K562 (cell line): ENCODE results near the gene PRDX2. TPM values are rescaled to one million over a fixed set of nuclear protein-coding genes. Genes with fewer than 3 reads are reported as not detected.
A peak's percentile ranks its signal among the peaks of the same experiment; 100 is the strongest.

Experiments
- CCNT2 ChIP-seq: IDR thresholded peaks from 2 replicates; pipeline ENCODE4 v1.6.1; 2011; ENCODE audit warnings: borderline replicate concordance, low read depth, mild to moderate bottlenecking, moderate library complexity, mixed read lengths, low read length; ENCODE audit not compliant: insufficient read length; ENCODE audit errors: extremely low read depth
- CTBP1 ChIP-seq: fragments of 450-650 bp; IDR thresholded peaks from 2 replicates; pipeline ENCODE4 v1.6.1; 2016; ENCODE audit warnings: borderline replicate concordance
- CTCFL ChIP-seq: IDR thresholded peaks from 2 replicates; pipeline ENCODE4 v1.6.1; 2011; ENCODE audit warnings: borderline replicate concordance, low read depth, mild to moderate bottlenecking, moderate library complexity, low read length; ENCODE audit not compliant: insufficient read depth, poor library complexity, severe bottlenecking
- DACH1 ChIP-seq: fragments of 450-650 bp; IDR thresholded peaks from 2 replicates; pipeline ENCODE4 v1.6.1; 2018; ENCODE audit not compliant: partially characterized antibody
- ELF1 ChIP-seq: fragments of 200-800 bp; sonication (Bioruptor generic); IDR thresholded peaks from 2 replicates; pipeline ENCODE4 v1.6.1; 2016; ENCODE audit warnings: missing genetic modification characterization, missing compliant biosample characterization
- ETS1 ChIP-seq: conservative IDR thresholded peaks from 2 replicates; pipeline ENCODE4 v1.6.1; 2011; ENCODE audit warnings: low read depth, mild to moderate bottlenecking, low read length; ENCODE audit not compliant: control insufficient read depth
- ETV5 ChIP-seq: sonication (generic); formaldehyde crosslinking; IDR thresholded peaks from 2 replicates; pipeline ENCODE4 v1.4.0; 2020; ENCODE audit warnings: low read depth, mild to moderate bottlenecking, missing genetic modification reagents
- REST ChIP-seq, 2 experiments: fragments of 450-650 bp; formaldehyde crosslinking in 1 of 2; IDR thresholded peaks; 2 replicates each; pipeline versions ENCODE4 v1.4.0 to v1.6.1; 2014 to 2020; ENCODE audit warnings: mild to moderate bottlenecking in 2 of 2, borderline replicate concordance in 1 of 2, low read depth in 1 of 2
- RHOXF2B ChIP-seq: fragments of 250-450 bp; sonication (Bioruptor Pico); conservative IDR thresholded peaks from 2 replicates; pipeline ENCODE4 v1.5.1; 2021
- polyA plus RNA-seq, 8 experiments: library from polyadenylated mRNA; depleted of rRNA in 4 of 8; stranded (reverse) in 5 of 8; unstranded in 3 of 8; fragments of >200 nt; fragmentation: Nextera tagmentation in 2 of 8; fragmentation: Illumina TruSeq in 1 of 8; extraction: Ambion mirVana in 2 of 8; extraction: Trizol in 1 of 8; gene quantifications; 2 replicates each; pipeline versions ENCODE4 v1.2.1 to v1.2.3, GENCODE V29; 2011 to 2014; ENCODE audit warnings: inconsistent platforms in 1 of 8, missing spikeins in 1 of 8
- total RNA-seq, 7 experiments: library from RNA; depleted of rRNA in 6 of 7; stranded (reverse); fragments of >200 nt in 6 of 7; fragmentation: Illumina TruSeq in 2 of 7; extraction: Trizol in 2 of 7; gene quantifications; 2 replicates each; pipeline versions ENCODE4 v1.2.1 to v1.2.3, GENCODE V29; 2011 to 2021; ENCODE audit warnings: low replicate concordance in 1 of 7

Gene PRDX2
- total and polyA plus RNA-seq, 9 of the 15 experiments (the other 6 are each of a cell fraction or from before 2014, with no cell fraction given) = 206 to 1,183 (median 415) TPM

GRCh38 chr19:12789904-12790619, 11.5 kb downstream of the PRDX2 start (continued):
- TF ChIP-seq CCNT2 (peak; percentile 76), ETV5 (CRISPR knock-in tag) (peak; percentile 94), ETS1 (0 out of 2 replicates have a peak, but pooled peaks have one; percentile 27), CTCFL (no peak), ELF1 (peak; percentile 76), DACH1 (peak; percentile 17), RHOXF2B (CRISPR knock-in tag) (no peak), CTBP1 (peak; percentile 96), REST (IDR thresholded peaks at IDR 0.05; ENCODE audit: borderline replicate concordance) (no peak), REST (CRISPR knock-in tag; IDR thresholded peaks at IDR 0.05; ENCODE audit: low read depth) (no peak)
